PC-9 (cell line): Measurements from ENCODE around the gene MAP3K5. TPM values are rescaled to one million over a fixed set of nuclear protein-coding genes. Genes with fewer than 3 reads are reported as not detected.

Experiments
- BruUV-seq: library from RNA; stranded (reverse); fragments of 400-500 nt; replicated peaks from 2 replicates; lab custom pipeline; 2021; lab: Mats Ljungman, UMichigan
- CTCF ChIA-PET: fragments of 300-600 bp; sonication (Branson Sonifier 250); formaldehyde crosslinking; loops from one replicate; lab custom pipeline; 2022; ENCODE audit warnings: antibody characterized with exemption; lab: Charles Lee
- POLR2A ChIA-PET: fragments of 300-600 bp; sonication (Branson Sonifier 250); formaldehyde crosslinking; loops from one replicate; lab custom pipeline; 2022; ENCODE audit warnings: antibody characterized with exemption; ENCODE audit not compliant: unreplicated experiment; lab: Charles Lee
- DNase-seq, 2 experiments: peaks; one replicate each; pipeline versions ENCODE4 v3.0.0 to v3.0.0-alpha.2; 2015 to 2022; ENCODE audit warnings: mixed read lengths in 1 of 2
- H2AFZ ChIP-seq: fragments of 200-600 bp; sonication (generic); 2 replicates; pipeline ENCODE4 v1.8.1; 2017; ENCODE audit warnings: antibody characterized with exemption
- H3F3A ChIP-seq: fragments of 200-600 bp; sonication (generic); 2 replicates; pipeline ENCODE4 v1.8.1; 2017; ENCODE audit warnings: antibody characterized with exemption, mild to moderate bottlenecking, low read depth; ENCODE audit not compliant: insufficient read depth
- H3K27ac ChIP-seq: fragments of 200-600 bp; sonication (generic); 2 replicates; pipeline ENCODE4 v1.6.1; 2016; ENCODE audit warnings: mixed run types
- H3K27me3 ChIP-seq: fragments of 200-600 bp; sonication (generic); 2 replicates; pipeline ENCODE4 v1.6.1; 2016; ENCODE audit warnings: low read depth, mixed run types; ENCODE audit not compliant: insufficient read depth
- H3K36me3 ChIP-seq: fragments of 200-600 bp; sonication (generic); 2 replicates; pipeline ENCODE4 v1.6.1; 2016; ENCODE audit warnings: low read depth, mixed run types
- H3K4me1 ChIP-seq: fragments of 200-600 bp; sonication (generic); replicated peaks from 2 replicates; pipeline ENCODE4 v1.6.1; 2016; ENCODE audit warnings: mixed run types; ENCODE audit not compliant: insufficient read depth
- H3K4me2 ChIP-seq: fragments of 200-600 bp; sonication (generic); 2 replicates; pipeline ENCODE4 v1.6.1; 2017; ENCODE audit warnings: mixed run types
- H3K4me3 ChIP-seq: fragments of 200-600 bp; sonication (generic); 2 replicates; pipeline ENCODE4 v1.6.1; 2016; ENCODE audit warnings: mixed run types
- H3K79me2 ChIP-seq: fragments of 200-600 bp; sonication (generic); 2 replicates; pipeline ENCODE4 v1.6.1; 2017; ENCODE audit warnings: low read depth, mixed run types
- H3K9me2 ChIP-seq: fragments of 200-600 bp; sonication (generic); 2 replicates; pipeline ENCODE4 v1.8.1; 2017; ENCODE audit warnings: mild to moderate bottlenecking; ENCODE audit not compliant: insufficient read depth
- H3K9me3 ChIP-seq: fragments of 200-600 bp; sonication (generic); 2 replicates; pipeline ENCODE4 v1.8.1; 2016; ENCODE audit warnings: low read depth; ENCODE audit not compliant: insufficient read depth
- H4K20me1 ChIP-seq: fragments of 200-600 bp; sonication (generic); 2 replicates; pipeline ENCODE4 v1.8.1; 2017; ENCODE audit not compliant: insufficient read depth
- CTCF ChIP-seq: fragments of 200-600 bp; sonication (generic); conservative IDR thresholded peaks from 2 replicates; pipeline ENCODE4 v1.6.1; 2017; ENCODE audit warnings: mixed run types, antibody characterized with exemption, mild to moderate bottlenecking, moderate library complexity
- EZH2 ChIP-seq: fragments of 200-600 bp; sonication (generic); IDR thresholded peaks from 2 replicates; pipeline ENCODE4 v1.8.0; 2017; ENCODE audit warnings: antibody characterized with exemption, low read depth
- intact Hi-C: fragments of 100-400 bp; cut with micrococcal nuclease; formaldehyde crosslinking; loops from one replicate; pipeline ENCODE4 v1.10.0; 2022; ENCODE audit not compliant: unreplicated experiment
- total RNA-seq: library from RNA; stranded (reverse); gene quantifications from 2 replicates; pipeline ENCODE4 v1.2.3, GENCODE V29; 2021

Gene MAP3K5
- total RNA-seq, 1 experiment from 2014 or later = 10.9 TPM

- H3F3A ChIP-seq = peaks cover 1% of the 10 kb centered on the region; the same call in 1 of the 2 replicates
- H4K20me1 ChIP-seq = no peaks in the 10 kb centered on the region
- H3K9me2 ChIP-seq = no peaks in the 10 kb centered on the region
- H3K79me2 ChIP-seq = peaks cover 84% of the 10 kb centered on the region
- no peaks in the 10 kb centered on the region for H3K27me3 ChIP-seq
- H3K36me3 ChIP-seq = no peaks in the 10 kb centered on the region
- peaks cover 12% of the 10 kb centered on the region for H3K4me1 ChIP-seq
- no peak overlapping the region for H3K4me2 ChIP-seq
- H3K27ac ChIP-seq = no peak overlapping the region
- no peak overlapping the region for H3K4me3 ChIP-seq
- H2AFZ ChIP-seq = no peak overlapping the region
- no peak for TF ChIP-seq CTCF
- TF ChIP-seq EZH2 = no peak
- DNase-seq = no peak
- ChIA-PET CTCF (no interaction called here), POLR2A (no interaction called here)
- H3K9me3 ChIP-seq = 0 out of 2 replicates have a peak, but pooled peaks cover 6% of the 10 kb centered on the region
- intact Hi-C loops = no loop called here
- BruUV-seq = no TSS peak
These were observed 24.5 kb downstream of the MAP3K5 start for GRCh38 chr6:136767570-136768309.

GRCh38 chr6:136767103-136767502, 25.2 kb downstream of the MAP3K5 start:
- Histone ChIP-seq H3K27ac (no peak overlapping the region), H3K4me1 (peaks cover 12% of the 10 kb centered on the region; the same call in 1 of the 2 replicates), H3K9me3 (0 out of 2 replicates have a peak, but pooled peaks cover 6% of the 10 kb centered on the region), H2AFZ (no peak overlapping the region), H4K20me1 (no peaks in the 10 kb centered on the region), H3K9me2 (no peaks in the 10 kb centered on the region), H3K79me2 (peaks cover 84% of the 10 kb centered on the region), H3K36me3 (no peaks in the 10 kb centered on the region), H3K27me3 (no peaks in the 10 kb centered on the region), H3K4me3 (no peak overlapping the region), H3F3A (no peaks in the 10 kb centered on the region), H3K4me2 (no peak overlapping the region)
- BruUV-seq = no TSS peak
- TF ChIP-seq CTCF (no peak), EZH2 (no peak)
- CTCF ChIA-PET = no interaction called here
- POLR2A ChIA-PET = no interaction called here
- intact Hi-C loops = no loop called here
- no peak for DNase-seq

- POLR2A ChIA-PET = no interaction called here
These were observed 26.0 kb downstream of the MAP3K5 start for GRCh38 chr6:136766274-136766673.

More at GRCh38 chr6:136766274-136766673, 26.0 kb downstream of the MAP3K5 start:
- no peaks in the 10 kb centered on the region for H3K9me2 ChIP-seq
- H3K9me3 ChIP-seq = 0 out of 2 replicates have a peak, but pooled peaks cover 6% of the 10 kb centered on the region
- no peak overlapping the region for H3K27ac ChIP-seq
- no peak overlapping the region for H3K4me3 ChIP-seq
- H3F3A ChIP-seq = no peaks in the 10 kb centered on the region
- DNase-seq = no peak
- intact Hi-C loops = no loop called here
- no peaks in the 10 kb centered on the region for H3K27me3 ChIP-seq
- no peak overlapping the region for H3K4me2 ChIP-seq
- H3K79me2 ChIP-seq = peaks cover 84% of the 10 kb centered on the region
- no TSS peak for BruUV-seq
- H3K4me1 ChIP-seq = peaks cover 14% of the 10 kb centered on the region; the same call in 1 of the 2 replicates
- H4K20me1 ChIP-seq = no peaks in the 10 kb centered on the region
- no peaks in the 10 kb centered on the region for H3K36me3 ChIP-seq
- no peak overlapping the region for H2AFZ ChIP-seq
- TF ChIP-seq EZH2 (no peak), CTCF (no peak)
- CTCF ChIA-PET = no interaction called here
